ENCODE data around the gene MMP24.

DNA sequence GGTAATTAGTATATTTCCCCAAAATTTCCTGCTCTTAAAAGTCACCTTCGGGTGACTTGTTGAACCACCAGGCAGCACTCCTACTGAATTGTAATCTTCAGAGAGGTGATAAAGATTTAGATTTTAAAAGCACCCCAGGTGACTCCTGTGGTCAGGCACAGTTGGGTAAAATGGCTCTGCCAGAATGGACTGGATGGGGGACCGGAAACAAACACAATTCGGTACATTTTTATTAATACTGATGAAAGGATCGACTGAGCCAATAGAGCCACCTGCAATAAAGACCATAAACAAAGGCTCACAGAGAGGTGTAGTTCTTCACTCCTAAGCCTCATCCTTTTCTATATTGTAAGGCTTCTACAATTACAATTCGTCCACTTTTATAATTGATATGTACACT, 85.3 kb downstream of the MMP24 start:
- TF ChIP-seq, protein P1, sequence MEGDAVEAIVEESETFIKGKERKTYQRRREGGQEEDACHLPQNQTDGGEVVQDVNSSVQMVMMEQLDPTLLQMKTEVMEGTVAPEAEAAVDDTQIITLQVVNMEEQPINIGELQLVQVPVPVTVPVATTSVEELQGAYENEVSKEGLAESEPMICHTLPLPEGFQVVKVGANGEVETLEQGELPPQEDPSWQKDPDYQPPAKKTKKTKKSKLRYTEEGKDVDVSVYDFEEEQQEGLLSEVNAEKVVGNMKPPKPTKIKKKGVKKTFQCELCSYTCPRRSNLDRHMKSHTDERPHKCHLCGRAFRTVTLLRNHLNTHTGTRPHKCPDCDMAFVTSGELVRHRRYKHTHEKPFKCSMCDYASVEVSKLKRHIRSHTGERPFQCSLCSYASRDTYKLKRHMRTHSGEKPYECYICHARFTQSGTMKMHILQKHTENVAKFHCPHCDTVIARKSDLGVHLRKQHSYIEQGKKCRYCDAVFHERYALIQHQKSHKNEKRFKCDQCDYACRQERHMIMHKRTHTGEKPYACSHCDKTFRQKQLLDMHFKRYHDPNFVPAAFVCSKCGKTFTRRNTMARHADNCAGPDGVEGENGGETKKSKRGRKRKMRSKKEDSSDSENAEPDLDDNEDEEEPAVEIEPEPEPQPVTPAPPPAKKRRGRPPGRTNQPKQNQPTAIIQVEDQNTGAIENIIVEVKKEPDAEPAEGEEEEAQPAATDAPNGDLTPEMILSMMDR (conservative IDR thresholded peaks at IDR 0.05; ENCODE audit: low read depth, low read length), result no peak
- TF ChIP-seq EZH2phosphoT487 (IDR thresholded peaks at IDR 0.05; ENCODE audit: borderline replicate concordance, low read length) (no peak), EZH2 (IDR thresholded peaks at IDR 0.05; ENCODE audit: low read length, unreplicated experiment) (no peak)

Data from PC-3 (cell line).